ENCODE data around the gene CAD.

CAD gene

GRCh38 chr2:27231921-27232320, 14.8 kb downstream of the CAD start:
- no peak for DNase-seq

- no peak for DNase-seq
Observed at GRCh38 chr2:27233341-27233740, 16.2 kb downstream of the CAD start.

GRCh38 chr2:27236136-27236535, 19.0 kb downstream of the CAD start:
- DNase-seq = no peak

GRCh38 chr2:27236626-27237025, 19.5 kb downstream of the CAD start:
- DNase-seq = no peak

GRCh38 chr2:27237341-27237945, 20.3 kb downstream of the CAD start:
- no peak for DNase-seq

GRCh38 chr2:27238976-27239375, 21.8 kb downstream of the CAD start:
- no peak for DNase-seq

- no peak for DNase-seq
Observed at GRCh38 chr2:27240406-27240805, 23.2 kb downstream of the CAD start.

- DNase-seq = no peak
Observed at GRCh38 chr2:27241761-27242613, 24.8 kb downstream of the CAD start.

GRCh38 chr2:27242614-27242951, 25.4 kb downstream of the CAD start:
- no peak for DNase-seq

- DNase-seq = no peak
Observed at GRCh38 chr2:27243391-27244130, 26.4 kb downstream of the CAD start.

- DNase-seq = no peak
Observed at GRCh38 chr2:27245116-27245515, 27.9 kb downstream of the CAD start.

GRCh38 chr2:27245626-27246025, 28.5 kb downstream of the CAD start:
- no peak for DNase-seq

GRCh38 chr2:27247893-27248292, 30.7 kb downstream of the CAD start:
- no peak for DNase-seq

- DNase-seq = no peak
Observed at GRCh38 chr2:27249159-27249890, 32.2 kb downstream of the CAD start.

GRCh38 chr2:27249891-27250651, 32.9 kb downstream of the CAD start:
- no peak for DNase-seq

- DNase-seq = no peak
Observed at GRCh38 chr2:27250652-27251379, 33.6 kb downstream of the CAD start.

GRCh38 chr2:27251766-27252165, 34.6 kb downstream of the CAD start:
- no peak for DNase-seq

GRCh38 chr2:27255187-27255586, 38.0 kb downstream of the CAD start:
- no peak for DNase-seq

GRCh38 chr2:27255660-27256059, 38.5 kb downstream of the CAD start:
- no peak for DNase-seq

GRCh38 chr2:27256855-27257454, 39.8 kb downstream of the CAD start:
- DNase-seq = no peak

GRCh38 chr2:27258051-27258450, 40.9 kb downstream of the CAD start:
- no peak for DNase-seq
